GM18507 (cell line): ENCODE measurements around the gene EPHB1.

ENCODE experiments used
- DNase-seq: peaks from one replicate; pipeline ENCODE4 v3.0.0; 2011; ENCODE audit warnings: low read depth; ENCODE audit not compliant: insufficient read length; ENCODE audit errors: extremely low spot score
- FAIRE-seq: peaks from 2 replicates; lab custom pipeline; 2011; peaks lifted over from hg19 to GRCh38; lab: Jason Lieb, UNC

EPHB1 gene

GRCh38 chr3:134871818-134872217, 76.8 kb downstream of the EPHB1 start:
- DNase-seq (no peak), FAIRE-seq (no peak)

- DNase-seq: no peak
- FAIRE-seq: no peak
Observed at GRCh38 chr3:134872440-134873388, 77.7 kb downstream of the EPHB1 start.

- FAIRE-seq (no peak), DNase-seq (no peak)
Observed at GRCh38 chr3:134873789-134874188, 78.7 kb downstream of the EPHB1 start.

GRCh38 chr3:134874737-134875413, 79.8 kb downstream of the EPHB1 start:
- DNase-seq (no peak), FAIRE-seq (peak; percentile 80)

- no peak for DNase-seq
- no peak for FAIRE-seq
Observed at GRCh38 chr3:134876836-134877235, 81.8 kb downstream of the EPHB1 start.

GRCh38 chr3:134877788-134878187, 82.7 kb downstream of the EPHB1 start:
- FAIRE-seq (no peak), DNase-seq (no peak)

GRCh38 chr3:134879990-134880389, 84.9 kb downstream of the EPHB1 start:
- peak; percentile 64 for FAIRE-seq
- no peak for DNase-seq

GRCh38 chr3:134880431-134880830, 85.4 kb downstream of the EPHB1 start:
- FAIRE-seq (no peak), DNase-seq (no peak)

GRCh38 chr3:134881305-134881704, 86.2 kb downstream of the EPHB1 start:
- no peak for FAIRE-seq
- no peak for DNase-seq

- DNase-seq (no peak), FAIRE-seq (no peak)
Observed at GRCh38 chr3:134883697-134884385, 88.8 kb downstream of the EPHB1 start.

- DNase-seq: peak; percentile 35
- peak; percentile 99 for FAIRE-seq
Observed at GRCh38 chr3:134885877-134886621, 91.0 kb downstream of the EPHB1 start.

GRCh38 chr3:134886991-134887390, 91.9 kb downstream of the EPHB1 start:
- DNase-seq (no peak), FAIRE-seq (peak; percentile 47)

GRCh38 chr3:134887536-134887935, 92.5 kb downstream of the EPHB1 start:
- DNase-seq (no peak), FAIRE-seq (peak; percentile 70)

GRCh38 chr3:134892326-134892725, 97.3 kb downstream of the EPHB1 start:
- FAIRE-seq: no peak

GRCh38 chr3:134892761-134893160, 97.7 kb downstream of the EPHB1 start:
- DNase-seq (no peak), FAIRE-seq (no peak)

More at GRCh38 chr3:134892326-134892725, 97.3 kb downstream of the EPHB1 start:
- no peak for DNase-seq

- DNase-seq (no peak), FAIRE-seq (no peak)
Observed at GRCh38 chr3:134894533-134894932, 99.5 kb downstream of the EPHB1 start.

- no peak for DNase-seq
- no peak for FAIRE-seq
Observed at GRCh38 chr3:134895181-134895580, 100.1 kb downstream of the EPHB1 start.

GRCh38 chr3:134896141-134896540, 101.1 kb downstream of the EPHB1 start:
- FAIRE-seq: no peak
- DNase-seq: no peak

- DNase-seq: no peak
- no peak for FAIRE-seq
Observed at GRCh38 chr3:134896696-134897095, 101.6 kb downstream of the EPHB1 start.
